Lower leg skin (tissue), 4 donors: Measurements from ENCODE around the gene MIPOL1. TPM values are rescaled to one million over a fixed set of nuclear protein-coding genes. Genes with fewer than 3 reads are reported as not detected.
"Not testable (repeated sequence)": the region's sequence is repeated elsewhere in the genome, so short reads cannot be mapped to it uniquely, and the experiment has no call there.

ENCODE experiments used
- DNase-seq, 2 donors: peaks; one replicate each; pipeline ENCODE4 v3.0.0-alpha.2; 2019; ENCODE audit warnings: low spot score in 2 of 2
- H3K4me3 ChIP-seq: fragments of 200-600 bp; sonication (generic); 2 replicates; pipeline ENCODE4 v1.5.1; 2017; ENCODE audit warnings: mild to moderate bottlenecking, low read depth; ENCODE audit not compliant: poor library complexity, severe bottlenecking
- CTCF ChIP-seq, 3 donors: fragments of 450-650 bp; IDR thresholded peaks; one replicate each; pipeline ENCODE4 v1.5.1; 2016; ENCODE audit warnings: antibody characterized with exemption in 3 of 3, mild to moderate bottlenecking in 3 of 3, moderate library complexity in 2 of 3
- POLR2A ChIP-seq, 2 donors: fragments of 450-650 bp; IDR thresholded peaks; one replicate each; pipeline ENCODE4 v1.6.1; 2016 to 2017; ENCODE audit warnings: antibody characterized with exemption in 2 of 2, mild to moderate bottlenecking in 1 of 2, moderate library complexity in 1 of 2
- WGBS, 2 donors: methylation state at CpG; one replicate each; pipeline ENCODE4 v1.1.5; 2018; 5-methylcytosine and 5-hydroxymethylcytosine counted together
- intact Hi-C: fragments of 100-400 bp; cut with DNase I; formaldehyde crosslinking; loops from one replicate; pipeline ENCODE4 v1.15.0; 2023; ENCODE audit warnings: low total_unique reads
- total RNA-seq, 4 donors: library from RNA; depleted of rRNA; stranded (reverse); fragments of >200 nt; gene quantifications; one replicate each; pipeline ENCODE4 v1.1.0, GENCODE V29; 2016

MIPOL1 gene
- total RNA-seq, 4 donors from 2014 or later, result 3.6 to 6.9 (median 5.9) TPM

GRCh38 chr14:37223947-37224474 is 26.3 kb downstream of the MIPOL1 start:
- H3K4me3 ChIP-seq, result no peak overlapping the region
- no peak for DNase-seq
- intact Hi-C loops, result no loop called here
- 89 to 91% methylated on average over 3 of the region's 3 CpGs for WGBS, 2 donors
- no peak for TF ChIP-seq CTCF (IDR thresholded peaks at IDR 0.05)
- TF ChIP-seq POLR2A (IDR thresholded peaks at IDR 0.05), result no peak

- not testable (repeated sequence) for DNase-seq
These were observed 27.9 kb downstream of the MIPOL1 start for GRCh38 chr14:37225668-37226067.

GRCh38 chr14:37230551-37231194 is 32.9 kb downstream of the MIPOL1 start:
- TF ChIP-seq CTCF (IDR thresholded peaks at IDR 0.05) (no peak), POLR2A (IDR thresholded peaks at IDR 0.05) (no peak)
- no peak for DNase-seq
- WGBS, 2 donors, result 58 to 61% methylated on average over 5 of the region's 5 CpGs
- intact Hi-C loops, result no loop called here
- no peak overlapping the region for H3K4me3 ChIP-seq

More at GRCh38 chr14:37225668-37226067, 27.9 kb downstream of the MIPOL1 start:
- WGBS, 2 donors, result 96 to 98% methylated on average over 4 of the region's 4 CpGs
- H3K4me3 ChIP-seq, intact Hi-C loops: not testable (repeated sequence)

- TF ChIP-seq POLR2A (IDR thresholded peaks at IDR 0.05) (no peak), CTCF (IDR thresholded peaks at IDR 0.05) (no peak)
- DNase-seq, result no peak
- 0 to 9% methylated on average over 1 of the region's 1 CpG for WGBS, 2 donors
- intact Hi-C loops, result no loop called here
- no peak overlapping the region for H3K4me3 ChIP-seq
These were observed 35.3 kb downstream of the MIPOL1 start for GRCh38 chr14:37232907-37233481.

GRCh38 chr14:37234222-37234621 is 36.5 kb downstream of the MIPOL1 start:
- WGBS, 2 donors, result 92 to 96% methylated on average over 3 of the region's 3 CpGs
- DNase-seq, result no peak
- TF ChIP-seq POLR2A (IDR thresholded peaks at IDR 0.05) (no peak), CTCF (IDR thresholded peaks at IDR 0.05) (no peak)
- intact Hi-C loops, result no loop called here
- no peak overlapping the region for H3K4me3 ChIP-seq

- H3K4me3 ChIP-seq, DNase-seq, intact Hi-C loops: not testable (repeated sequence)
- WGBS, 2 donors, result 91 to 97% methylated on average over 4 of the region's 4 CpGs
These were observed 38.3 kb downstream of the MIPOL1 start for GRCh38 chr14:37236044-37236443.

GRCh38 chr14:37237094-37237493 is 39.4 kb downstream of the MIPOL1 start:
- H3K4me3 ChIP-seq, result no peak overlapping the region
- TF ChIP-seq POLR2A (IDR thresholded peaks at IDR 0.05) (no peak), CTCF (IDR thresholded peaks at IDR 0.05) (no peak)
- intact Hi-C loops, result no loop called here
- DNase-seq, result no peak
